Keratinocyte (primary cell): ENCODE results near the gene LPCAT2.

Experiments
- EZH2 ChIP-seq: IDR thresholded peaks from one replicate; pipeline ENCODE4 v1.6.1; 2012; ENCODE audit warnings: inconsistent platforms, mild to moderate bottlenecking, low read length, moderate library complexity
- TF ChIP-seq, protein P1 (sequence below), 3 experiments: IDR thresholded peaks in 1 of 3; conservative IDR thresholded peaks in 1 of 3; optimal IDR thresholded peaks in 1 of 3; 2 replicates in 2 of 3; 3 replicates in 1 of 3; pipeline versions ENCODE3 to v1.5.1; 2011; ENCODE audit warnings: low read length in 3 of 3, mild to moderate bottlenecking in 3 of 3, moderate library complexity in 2 of 3, control low read depth in 1 of 3, inconsistent platforms in 1 of 3; ENCODE audit not compliant: insufficient read depth in 2 of 3; ENCODE audit errors: extremely low read depth in 1 of 3

DNA sequence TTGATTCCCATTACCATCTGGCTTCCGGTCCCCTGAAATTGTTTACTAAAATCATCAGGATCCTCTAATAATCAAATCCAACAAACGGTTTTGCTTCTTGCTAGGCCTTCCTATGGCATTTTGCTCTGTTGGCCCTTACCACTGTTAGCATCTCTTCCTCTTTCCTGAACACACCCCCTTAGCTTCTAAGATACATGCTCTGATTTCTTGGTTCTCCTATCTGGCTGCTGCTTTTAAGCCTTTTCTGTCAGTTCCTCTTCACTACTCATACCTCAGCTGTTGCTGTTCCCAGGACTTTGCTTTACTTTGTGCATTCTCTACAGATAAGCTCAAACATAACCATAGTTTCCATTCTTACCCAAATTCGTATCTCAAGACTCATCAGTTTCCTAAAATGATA, 69.0 kb downstream of the LPCAT2 start:
- TF ChIP-seq, protein P1, sequence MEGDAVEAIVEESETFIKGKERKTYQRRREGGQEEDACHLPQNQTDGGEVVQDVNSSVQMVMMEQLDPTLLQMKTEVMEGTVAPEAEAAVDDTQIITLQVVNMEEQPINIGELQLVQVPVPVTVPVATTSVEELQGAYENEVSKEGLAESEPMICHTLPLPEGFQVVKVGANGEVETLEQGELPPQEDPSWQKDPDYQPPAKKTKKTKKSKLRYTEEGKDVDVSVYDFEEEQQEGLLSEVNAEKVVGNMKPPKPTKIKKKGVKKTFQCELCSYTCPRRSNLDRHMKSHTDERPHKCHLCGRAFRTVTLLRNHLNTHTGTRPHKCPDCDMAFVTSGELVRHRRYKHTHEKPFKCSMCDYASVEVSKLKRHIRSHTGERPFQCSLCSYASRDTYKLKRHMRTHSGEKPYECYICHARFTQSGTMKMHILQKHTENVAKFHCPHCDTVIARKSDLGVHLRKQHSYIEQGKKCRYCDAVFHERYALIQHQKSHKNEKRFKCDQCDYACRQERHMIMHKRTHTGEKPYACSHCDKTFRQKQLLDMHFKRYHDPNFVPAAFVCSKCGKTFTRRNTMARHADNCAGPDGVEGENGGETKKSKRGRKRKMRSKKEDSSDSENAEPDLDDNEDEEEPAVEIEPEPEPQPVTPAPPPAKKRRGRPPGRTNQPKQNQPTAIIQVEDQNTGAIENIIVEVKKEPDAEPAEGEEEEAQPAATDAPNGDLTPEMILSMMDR (optimal IDR thresholded peaks at IDR 0.05 in 1 of 3, IDR thresholded peaks at IDR 0.05 in 1 of 3, conservative IDR thresholded peaks at IDR 0.05 in 1 of 3; ENCODE audit: extremely low read depth in 1 of 3, insufficient read depth in 2 of 3, low read length in 3 of 3) = no peak
- no peak for TF ChIP-seq EZH2
